HepG2 (cell line): ENCODE measurements around the gene EEIG1. TPM values are rescaled to one million over a fixed set of nuclear protein-coding genes. Genes with fewer than 3 reads are reported as not detected.

Source experiments
- CCAR2 ChIP-seq: fragments of 200-400 bp; formaldehyde crosslinking; optimal IDR thresholded peaks from 2 replicates; pipeline ENCODE3; 2018; ENCODE audit warnings: low read depth, mild to moderate bottlenecking, low read length, moderate library complexity
- GATAD2A ChIP-seq: IDR thresholded peaks from 2 replicates; pipeline ENCODE4 v1.6.1; 2016
- GLI4 ChIP-seq: sonication (generic); formaldehyde crosslinking; IDR thresholded peaks from 2 replicates; pipeline ENCODE4 v1.5.1; 2020; ENCODE audit warnings: missing genetic modification reagents, mild to moderate bottlenecking, moderate library complexity, borderline replicate concordance
- ISL2 ChIP-seq: sonication (generic); formaldehyde crosslinking; IDR thresholded peaks from 2 replicates; pipeline ENCODE4 v1.5.0; 2020; ENCODE audit warnings: missing genetic modification reagents
- KDM2A ChIP-seq: sonication (generic); formaldehyde crosslinking; IDR thresholded peaks from 2 replicates; pipeline ENCODE4 v1.4.0; 2020; ENCODE audit warnings: low read depth, missing genetic modification reagents, borderline replicate concordance
- MEIS2 ChIP-seq: sonication (generic); formaldehyde crosslinking; IDR thresholded peaks from 2 replicates; pipeline ENCODE4 v1.9.0; 2021; ENCODE audit warnings: mild to moderate bottlenecking, missing genetic modification reagents
- MYPOP ChIP-seq: sonication (generic); formaldehyde crosslinking; IDR thresholded peaks from 2 replicates; pipeline ENCODE4 v1.8.1; 2023; ENCODE audit warnings: mild to moderate bottlenecking, moderate library complexity, missing genetic modification reagents
- NKX3-1 ChIP-seq: sonication (generic); formaldehyde crosslinking; IDR thresholded peaks from 2 replicates; pipeline ENCODE4 v1.5.0; 2020; ENCODE audit warnings: missing genetic modification reagents
- NR3C1 ChIP-seq: sonication (generic); formaldehyde crosslinking; IDR thresholded peaks from 2 replicates; pipeline ENCODE4 v1.4.0; 2020; ENCODE audit warnings: missing genetic modification reagents
- PHF8 ChIP-seq: sonication (generic); formaldehyde crosslinking; IDR thresholded peaks from 2 replicates; pipeline ENCODE4 v1.5.0; 2020; ENCODE audit warnings: missing genetic modification reagents
- POLR2A ChIP-seq, 2 experiments: IDR thresholded peaks; 2 replicates each; pipeline ENCODE4 v1.6.1; 2011; ENCODE audit warnings: low read depth in 2 of 2, low read length in 2 of 2, mild to moderate bottlenecking in 1 of 2, moderate library complexity in 1 of 2; ENCODE audit not compliant: insufficient read depth in 1 of 2
- REPIN1 ChIP-seq: sonication (generic); formaldehyde crosslinking; IDR thresholded peaks from 2 replicates; pipeline ENCODE4 v1.8.0; 2022; ENCODE audit warnings: missing genetic modification reagents, low read depth, mild to moderate bottlenecking, borderline replicate concordance
- SALL1 ChIP-seq: sonication (generic); formaldehyde crosslinking; IDR thresholded peaks from 2 replicates; pipeline ENCODE4 v1.8.0; 2022; ENCODE audit warnings: mild to moderate bottlenecking, missing genetic modification reagents
- SAP130 ChIP-seq: IDR thresholded peaks from 2 replicates; pipeline ENCODE4 v1.6.1; 2016; ENCODE audit warnings: low read depth
- SCMH1 ChIP-seq: sonication (generic); formaldehyde crosslinking; IDR thresholded peaks from 2 replicates; pipeline ENCODE4 v1.9.0; 2021; ENCODE audit warnings: missing genetic modification reagents, mild to moderate bottlenecking, borderline replicate concordance
- XRCC5 ChIP-seq: fragments of 200-400 bp; formaldehyde crosslinking; optimal IDR thresholded peaks from 2 replicates; pipeline ENCODE3; 2017; ENCODE audit warnings: mild to moderate bottlenecking, low read length
- ZBTB7B ChIP-seq: sonication (generic); formaldehyde crosslinking; IDR thresholded peaks from 2 replicates; pipeline ENCODE4 v1.4.0; 2020; ENCODE audit warnings: missing genetic modification reagents
- ZNF280B ChIP-seq: sonication (generic); formaldehyde crosslinking; IDR thresholded peaks from 2 replicates; pipeline ENCODE4 v1.5.0; 2020; ENCODE audit warnings: missing genetic modification reagents, mild to moderate bottlenecking, borderline replicate concordance
- ZNF510 ChIP-seq: sonication (generic); formaldehyde crosslinking; IDR thresholded peaks from 2 replicates; pipeline ENCODE4 v1.4.0; 2020; ENCODE audit warnings: low read depth, mild to moderate bottlenecking, missing genetic modification reagents
- ZNF687 ChIP-seq: sonication (generic); formaldehyde crosslinking; IDR thresholded peaks from 2 replicates; pipeline ENCODE4 v1.5.1; 2020; ENCODE audit warnings: mild to moderate bottlenecking, missing genetic modification reagents, moderate library complexity
- ZNF800 ChIP-seq: sonication (generic); formaldehyde crosslinking; IDR thresholded peaks from 2 replicates; pipeline ENCODE4 v1.4.0; 2020; ENCODE audit warnings: missing genetic modification reagents
- polyA plus RNA-seq, 8 experiments: library from polyadenylated mRNA; depleted of rRNA in 3 of 8; stranded (reverse) in 7 of 8; unstranded in 1 of 8; fragments of >200 nt; fragmentation: Illumina TruSeq in 4 of 8; extraction: Trizol in 4 of 8; gene quantifications; 2 replicates each; pipeline versions ENCODE4 v1.2.1 to v1.2.3, GENCODE V29; 2011 to 2016; ENCODE audit warnings: low read depth in 4 of 8, missing spikeins in 1 of 8, mixed read lengths in 1 of 8; ENCODE audit not compliant: insufficient read depth in 1 of 8
- total RNA-seq, 5 experiments: library from RNA; depleted of rRNA; stranded (reverse); fragments of >200 nt; fragmentation: Illumina TruSeq; extraction: Trizol; gene quantifications; 2 replicates each; pipeline ENCODE4 v1.2.3, GENCODE V29; 2016; ENCODE audit warnings: low read depth in 1 of 5

Gene EEIG1
- total and polyA plus RNA-seq, 2 of the 13 experiments (the other 11 are each of a cell fraction or from before 2014, with no cell fraction given) = 16.6 to 25.2 TPM

- TF ChIP-seq GLI4 (no peak), ZNF280B (no peak; the same call in 1 of the 2 replicates), SAP130 (peak; percentile 65), ZNF687 (CRISPR knock-in tag) (peak; percentile 68; the same call in 1 of the 2 replicates), MEIS2 (CRISPR knock-in tag) (peak; percentile 34; the same call in 1 of the 2 replicates), ZBTB7B (CRISPR knock-in tag) (peak; percentile 25; the same call in 1 of the 2 replicates), SALL1 (peak; percentile 12; the same call in 1 of the 2 replicates), REPIN1 (CRISPR knock-in tag) (0 out of 2 replicates have a peak, but pooled peaks have one; percentile 14), SCMH1 (CRISPR knock-in tag) (no peak), PHF8 (CRISPR knock-in tag) (peak; percentile 59), XRCC5 (peak; percentile 39), ZNF510 (0 out of 2 replicates have a peak, but pooled peaks have one; percentile 46), CCAR2 (no peak), MYPOP (CRISPR knock-in tag) (0 out of 2 replicates have a peak, but pooled peaks have one; percentile 42), KDM2A (CRISPR knock-in tag) (0 out of 2 replicates have a peak, but pooled peaks have one; percentile 17), GATAD2A (CRISPR knock-in tag) (0 out of 2 replicates have a peak, but pooled peaks have one; percentile 11), ZNF800 (no peak), POLR2A (IDR thresholded peaks at IDR 0.05; ENCODE audit: insufficient read depth in 1 of 2, low read depth in 2 of 2, low read length in 2 of 2) (peak in 1 of 2 experiments; percentile 66; a peak in 2 of 4 replicates), NR3C1 (CRISPR knock-in tag) (no peak), ISL2 (CRISPR knock-in tag) (peak; percentile 31; the same call in 1 of the 2 replicates), NKX3-1 (CRISPR knock-in tag) (peak; percentile 50; the same call in 1 of the 2 replicates)
These were observed at the start of gene EEIG1 (continued) for GRCh38 chr9:127980706-127981558.
